ENCODE data around the gene TRDN. TPM values are rescaled to one million over a fixed set of nuclear protein-coding genes. Genes with fewer than 3 reads are reported as not detected.
"Not testable (repeated sequence)": the region's sequence is repeated elsewhere in the genome, so short reads cannot be mapped to it uniquely, and the experiment has no call there.

Gene TRDN
- total and polyA plus RNA-seq, 4 donors, result 0.03 to 0.33 (median 0.23) TPM; not detected in 1

DNA sequence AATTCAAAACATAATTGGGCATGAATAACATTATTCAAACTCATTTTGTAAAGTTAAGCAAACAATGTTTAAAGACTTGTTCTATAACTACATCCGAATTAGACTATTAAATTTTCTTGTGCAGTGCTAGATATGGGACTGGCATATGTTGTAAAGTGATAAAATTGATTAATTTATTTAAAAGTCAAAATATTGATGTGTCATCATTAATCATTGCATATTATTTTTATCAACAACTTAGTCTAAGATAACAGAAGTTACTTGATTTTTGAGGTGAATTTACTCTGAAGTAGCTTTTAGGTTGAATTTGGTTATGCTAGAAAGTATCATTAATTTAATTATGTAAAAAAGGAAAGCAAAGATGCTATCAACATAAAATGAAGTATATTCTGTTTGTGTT, 396.1 kb downstream of the TRDN start:
- WGBS, 2 donors, result 21 to 33% methylated on average over 1 of the region's 1 CpG
- Histone ChIP-seq H3K4me3 (ENCODE audit: low read length in 2 of 2) (no peak overlapping the region), H3K27me3 (ENCODE audit: control insufficient read depth in 1 of 2, insufficient read depth in 2 of 2, low read length in 1 of 2) (no peaks in the 10 kb centered on the region), H3K27ac (ENCODE audit: low read depth in 1 of 2, low read length in 2 of 2) (no peak overlapping the region), H3K36me3 (ENCODE audit: control insufficient read depth in 1 of 2, insufficient read depth in 2 of 2, low read length in 1 of 2) (no peaks in the 10 kb centered on the region), H3K9me3 (ENCODE audit: control insufficient read depth, low read length) (peaks cover 2% of the 10 kb centered on the region), H3K4me1 (ENCODE audit: control insufficient read depth in 1 of 2, insufficient read depth in 2 of 2, low read length in 2 of 2) (no peaks in the 10 kb centered on the region)
- no peak for ATAC-seq (ENCODE audit: low FRiP score)
- intact Hi-C loops (cut with DNase I), result no loop called here
- DNase-seq, result no peak

DNA sequence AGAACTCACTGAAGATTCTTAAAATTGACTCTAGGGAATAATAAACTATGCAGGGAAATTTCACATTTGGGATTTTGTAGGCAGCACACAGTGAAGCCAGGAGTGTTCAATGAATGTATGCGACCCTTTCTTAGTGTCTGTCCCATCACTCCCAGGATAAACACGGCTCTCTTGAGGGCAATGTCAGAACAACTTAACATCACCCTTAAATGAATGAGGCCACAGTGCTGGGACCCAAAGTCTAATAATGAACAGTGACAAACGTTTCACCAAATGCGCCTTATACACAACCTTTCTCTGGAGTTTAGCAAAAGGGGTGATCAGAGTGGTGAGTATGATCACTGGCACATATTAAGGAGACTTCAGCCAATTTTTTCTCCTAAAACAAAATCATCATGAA, 403.4 kb downstream of the TRDN start:
- intact Hi-C loops (cut with DNase I), result no loop called here
- no peak overlapping the region for H3K4me3 ChIP-seq (ENCODE audit: low read length in 2 of 2)
- H3K4me1 ChIP-seq (ENCODE audit: control insufficient read depth in 1 of 2, insufficient read depth in 2 of 2, low read length in 2 of 2), result no peaks in the 10 kb centered on the region
- H3K27me3 ChIP-seq (ENCODE audit: control insufficient read depth in 1 of 2, insufficient read depth in 2 of 2, low read length in 1 of 2), result no peaks in the 10 kb centered on the region
- ATAC-seq (ENCODE audit: low FRiP score), result no peak
- H3K36me3 ChIP-seq (ENCODE audit: control insufficient read depth in 1 of 2, insufficient read depth in 2 of 2, low read length in 1 of 2), result no peaks in the 10 kb centered on the region
- no peak for DNase-seq
- WGBS, 2 donors, result 58 to 60% methylated on average over 4 of the region's 4 CpGs
- H3K27ac ChIP-seq (ENCODE audit: low read depth in 1 of 2, low read length in 2 of 2), result no peak overlapping the region
- no peaks in the 10 kb centered on the region for H3K9me3 ChIP-seq (ENCODE audit: control insufficient read depth, low read length)

DNA sequence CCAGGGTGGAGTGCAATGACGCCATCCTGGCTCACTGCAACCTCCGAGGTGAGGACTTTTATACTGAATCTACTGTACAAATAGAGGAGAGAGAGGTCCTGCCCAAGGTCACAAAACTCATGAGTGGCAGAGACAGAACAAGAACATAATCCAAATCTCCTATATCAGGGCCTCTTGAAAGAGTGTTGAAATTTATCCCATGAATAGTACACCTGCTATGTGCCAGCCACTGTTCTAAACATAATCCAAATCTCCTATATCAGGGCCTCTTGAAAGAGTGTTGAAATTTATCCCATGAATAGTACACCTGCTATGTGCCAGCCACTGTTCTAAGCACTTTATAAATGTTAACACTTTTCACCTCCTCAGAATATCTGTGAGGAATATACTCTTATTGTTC, 409.0 kb downstream of the TRDN start:
- intact Hi-C loops (cut with DNase I); ATAC-seq (ENCODE audit: low FRiP score); H3K36me3 ChIP-seq (ENCODE audit: control insufficient read depth in 1 of 2, insufficient read depth in 2 of 2, low read length in 1 of 2); H3K9me3 ChIP-seq (ENCODE audit: control insufficient read depth, low read length); H3K4me3 ChIP-seq (ENCODE audit: low read length in 2 of 2); H3K27me3 ChIP-seq (ENCODE audit: control insufficient read depth in 1 of 2, insufficient read depth in 2 of 2, low read length in 1 of 2); H3K27ac ChIP-seq (ENCODE audit: low read depth in 1 of 2, low read length in 2 of 2); DNase-seq; H3K4me1 ChIP-seq (ENCODE audit: control insufficient read depth in 1 of 2, insufficient read depth in 2 of 2, low read length in 2 of 2): not testable (repeated sequence)
- 51 to 54% methylated on average over 2 of the region's 2 CpGs for WGBS, 2 donors

DNA sequence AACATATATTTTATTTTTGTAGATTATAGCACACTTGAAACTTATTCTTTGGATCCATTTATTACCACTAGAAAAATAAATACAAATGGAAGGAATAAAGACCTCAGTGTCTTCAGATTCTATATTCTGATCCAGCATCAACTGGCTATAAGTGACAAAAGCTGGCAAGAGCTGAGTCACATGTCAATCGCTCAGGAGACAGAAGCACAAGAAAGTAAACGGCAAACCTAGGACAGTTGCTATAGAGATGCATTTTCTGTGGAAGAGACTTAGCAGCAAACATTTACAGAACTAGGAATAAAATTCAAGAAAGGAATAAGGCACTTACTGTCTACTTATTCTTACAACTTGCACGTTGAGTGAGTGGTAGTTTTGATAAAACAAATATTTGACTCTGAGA, 410.4 kb downstream of the TRDN start:
- DNase-seq (no peak), ATAC-seq (ENCODE audit: low FRiP score) (no peak)
- intact Hi-C loops (cut with DNase I), result no loop called here
- no peaks in the 10 kb centered on the region for H3K4me1 ChIP-seq (ENCODE audit: control insufficient read depth in 1 of 2, insufficient read depth in 2 of 2, low read length in 2 of 2)
- WGBS, 2 donors, result 71 to 72% methylated on average over 3 of the region's 3 CpGs
- no peaks in the 10 kb centered on the region for H3K9me3 ChIP-seq (ENCODE audit: control insufficient read depth, low read length)
- H3K27ac ChIP-seq (ENCODE audit: low read depth in 1 of 2, low read length in 2 of 2), result no peak overlapping the region
- no peaks in the 10 kb centered on the region for H3K27me3 ChIP-seq (ENCODE audit: control insufficient read depth in 1 of 2, insufficient read depth in 2 of 2, low read length in 1 of 2)
- H3K4me3 ChIP-seq (ENCODE audit: low read length in 2 of 2), result no peak overlapping the region
- H3K36me3 ChIP-seq (ENCODE audit: control insufficient read depth in 1 of 2, insufficient read depth in 2 of 2, low read length in 1 of 2), result no peaks in the 10 kb centered on the region

DNA sequence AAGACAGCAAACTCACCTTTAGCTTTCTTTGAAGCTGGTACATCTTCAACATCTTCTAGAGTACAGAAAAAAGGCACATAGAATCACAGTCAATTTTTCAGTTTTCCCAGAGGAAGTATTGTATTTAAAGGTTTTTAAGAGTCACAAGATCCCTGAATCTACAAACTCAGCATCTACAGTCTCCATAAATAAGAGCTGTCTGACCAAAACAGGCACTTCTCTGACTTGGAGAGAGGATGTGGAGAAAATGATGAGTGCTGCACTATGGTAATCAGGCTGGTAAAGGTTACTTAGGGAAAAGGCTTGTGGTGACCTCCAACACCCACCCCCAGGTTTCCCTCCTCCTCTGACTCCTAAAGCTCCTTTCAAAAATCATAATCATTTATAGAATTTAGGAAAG, 412.7 kb downstream of the TRDN start:
- Histone ChIP-seq H3K36me3 (ENCODE audit: control insufficient read depth in 1 of 2, insufficient read depth in 2 of 2, low read length in 1 of 2) (no peaks in the 10 kb centered on the region), H3K4me1 (ENCODE audit: control insufficient read depth in 1 of 2, insufficient read depth in 2 of 2, low read length in 2 of 2) (no peaks in the 10 kb centered on the region), H3K27me3 (ENCODE audit: control insufficient read depth in 1 of 2, insufficient read depth in 2 of 2, low read length in 1 of 2) (no peaks in the 10 kb centered on the region), H3K9me3 (ENCODE audit: control insufficient read depth, low read length) (no peaks in the 10 kb centered on the region), H3K27ac (ENCODE audit: low read depth in 1 of 2, low read length in 2 of 2) (no peak overlapping the region), H3K4me3 (ENCODE audit: low read length in 2 of 2) (no peak overlapping the region)
- intact Hi-C loops (cut with DNase I), result no loop called here
- DNase-seq (no peak), ATAC-seq (ENCODE audit: low FRiP score) (no peak)

DNA sequence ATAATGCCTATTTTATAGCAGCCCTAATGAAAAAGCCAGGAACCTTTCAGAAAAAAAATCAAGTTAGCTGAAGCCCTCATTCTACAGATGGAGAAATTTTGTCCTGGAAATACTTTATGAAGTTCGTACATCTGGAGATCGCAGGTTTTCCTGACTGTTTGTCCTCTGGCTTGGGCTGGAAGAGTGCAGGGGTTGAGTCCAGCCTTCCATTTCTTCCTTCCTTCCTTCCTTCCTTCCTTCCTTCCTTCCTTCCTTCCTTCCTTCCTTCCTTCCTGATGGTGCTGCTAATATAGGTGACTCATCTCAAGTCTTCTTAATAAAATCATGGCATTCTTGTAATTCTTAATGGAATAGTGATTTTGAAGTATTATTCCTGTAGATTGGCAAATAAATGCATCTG, 413.3 kb downstream of the TRDN start:
- Histone ChIP-seq H3K27me3 (ENCODE audit: control insufficient read depth in 1 of 2, insufficient read depth in 2 of 2, low read length in 1 of 2) (no peaks in the 10 kb centered on the region), H3K36me3 (ENCODE audit: control insufficient read depth in 1 of 2, insufficient read depth in 2 of 2, low read length in 1 of 2) (no peaks in the 10 kb centered on the region), H3K4me3 (ENCODE audit: low read length in 2 of 2) (no peak overlapping the region), H3K27ac (ENCODE audit: low read depth in 1 of 2, low read length in 2 of 2) (no peak overlapping the region), H3K4me1 (ENCODE audit: control insufficient read depth in 1 of 2, insufficient read depth in 2 of 2, low read length in 2 of 2) (no peaks in the 10 kb centered on the region), H3K9me3 (ENCODE audit: control insufficient read depth, low read length) (no peaks in the 10 kb centered on the region)
- ATAC-seq (ENCODE audit: low FRiP score) (no peak), DNase-seq (no peak)
- intact Hi-C loops (cut with DNase I), result no loop called here
- WGBS, 2 donors, result 87 to 91% methylated on average over 2 of the region's 2 CpGs

DNA sequence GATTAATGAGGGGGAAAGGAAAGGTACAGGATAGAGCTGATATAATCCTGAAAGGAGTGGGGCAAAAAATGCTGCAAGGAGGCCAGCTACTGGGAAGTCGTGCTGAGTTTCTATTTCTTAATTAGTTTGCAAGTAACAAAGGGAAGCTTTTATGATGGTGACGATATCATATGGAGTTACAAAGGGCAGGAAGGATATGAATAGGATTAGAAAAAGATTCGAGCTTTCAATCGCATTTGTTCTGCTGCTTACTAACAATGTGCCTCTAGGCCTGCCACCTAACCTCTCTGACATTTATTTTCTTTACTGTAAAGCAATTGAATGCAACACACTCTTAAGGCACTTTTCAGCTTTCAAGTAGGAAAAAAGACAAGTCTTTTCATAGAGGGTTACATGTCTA, 421.5 kb downstream of the TRDN start:
- Histone ChIP-seq H3K9me3 (ENCODE audit: control insufficient read depth, low read length) (no peaks in the 10 kb centered on the region), H3K4me3 (ENCODE audit: low read length in 2 of 2) (no peak overlapping the region), H3K27ac (ENCODE audit: low read depth in 1 of 2, low read length in 2 of 2) (no peak overlapping the region), H3K36me3 (ENCODE audit: control insufficient read depth in 1 of 2, insufficient read depth in 2 of 2, low read length in 1 of 2) (no peaks in the 10 kb centered on the region), H3K4me1 (ENCODE audit: control insufficient read depth in 1 of 2, insufficient read depth in 2 of 2, low read length in 2 of 2) (no peaks in the 10 kb centered on the region), H3K27me3 (ENCODE audit: control insufficient read depth in 1 of 2, insufficient read depth in 2 of 2, low read length in 1 of 2) (no peaks in the 10 kb centered on the region)
- intact Hi-C loops (cut with DNase I), result no loop called here
- DNase-seq (no peak), ATAC-seq (ENCODE audit: low FRiP score) (no peak)
- WGBS, 2 donors, result 67 to 72% methylated on average over 4 of the region's 4 CpGs

DNA sequence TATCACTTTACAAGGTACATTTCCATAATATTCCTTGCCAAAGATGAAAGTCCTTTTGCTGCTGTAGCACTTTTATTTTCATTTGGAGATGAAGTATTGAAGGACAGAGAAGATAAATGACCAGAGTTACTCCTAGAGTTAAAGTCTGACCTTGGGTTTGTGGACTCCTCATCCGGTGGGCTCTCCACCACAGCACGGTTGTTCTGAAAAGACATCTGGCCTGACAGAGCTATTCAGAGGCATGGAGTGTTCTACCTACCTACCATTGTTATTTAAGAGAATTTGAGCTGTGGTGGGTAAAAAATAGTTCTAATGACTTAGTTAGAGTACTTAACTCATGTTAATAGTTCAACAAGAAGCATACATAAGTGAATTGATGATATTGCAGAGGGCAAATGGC, 422.3 kb downstream of the TRDN start:
- ATAC-seq (ENCODE audit: low FRiP score), result no peak
- H3K27ac ChIP-seq (ENCODE audit: low read depth in 1 of 2, low read length in 2 of 2), result no peak overlapping the region

GRCh38 chr6:123213921-123214320, 422.8 kb downstream of the TRDN start:
- no peak for ATAC-seq (ENCODE audit: low FRiP score)
- no peak for DNase-seq
- WGBS, 2 donors, result 84 to 91% methylated on average over 3 of the region's 3 CpGs
- no peaks in the 10 kb centered on the region for H3K36me3 ChIP-seq (ENCODE audit: control insufficient read depth in 1 of 2, insufficient read depth in 2 of 2, low read length in 1 of 2)
- no peaks in the 10 kb centered on the region for H3K9me3 ChIP-seq (ENCODE audit: control insufficient read depth, low read length)
- H3K4me3 ChIP-seq (ENCODE audit: low read length in 2 of 2), result no peak overlapping the region
- intact Hi-C loops (cut with DNase I), result no loop called here
- no peaks in the 10 kb centered on the region for H3K4me1 ChIP-seq (ENCODE audit: control insufficient read depth in 1 of 2, insufficient read depth in 2 of 2, low read length in 2 of 2)
- H3K27me3 ChIP-seq (ENCODE audit: control insufficient read depth in 1 of 2, insufficient read depth in 2 of 2, low read length in 1 of 2), result no peaks in the 10 kb centered on the region
- H3K27ac ChIP-seq (ENCODE audit: low read depth in 1 of 2, low read length in 2 of 2), result no peak overlapping the region

More for the DNA sequence above, 422.3 kb downstream of the TRDN start:
- Histone ChIP-seq H3K36me3 (ENCODE audit: control insufficient read depth in 1 of 2, insufficient read depth in 2 of 2, low read length in 1 of 2) (no peaks in the 10 kb centered on the region), H3K9me3 (ENCODE audit: control insufficient read depth, low read length) (no peaks in the 10 kb centered on the region), H3K27me3 (ENCODE audit: control insufficient read depth in 1 of 2, insufficient read depth in 2 of 2, low read length in 1 of 2) (no peaks in the 10 kb centered on the region), H3K4me1 (ENCODE audit: control insufficient read depth in 1 of 2, insufficient read depth in 2 of 2, low read length in 2 of 2) (no peaks in the 10 kb centered on the region), H3K4me3 (ENCODE audit: low read length in 2 of 2) (no peak overlapping the region)
- intact Hi-C loops (cut with DNase I), result no loop called here
- DNase-seq, result no peak
- WGBS, 2 donors, result 74 to 78% methylated on average over 2 of the region's 2 CpGs

Data from aorta (tissue), 5 donors.